Loucy (cell line): ENCODE data around the gene PCSK5.

Experiments used
- H2AFZ ChIP-seq: fragments of 200-600 bp; sonication (generic); 2 replicates; pipeline ENCODE4 v1.6.0; 2016; ENCODE audit warnings: antibody characterized with exemption, mild to moderate bottlenecking, low read length, moderate library complexity
- H3F3A ChIP-seq: fragments of 200-600 bp; 2 replicates; pipeline ENCODE4 v1.6.0; 2016; ENCODE audit warnings: antibody characterized with exemption, low read depth, mild to moderate bottlenecking
- H3K27me3 ChIP-seq: fragments of 200-600 bp; sonication (generic); 2 replicates; pipeline ENCODE4 v1.6.1; 2014; ENCODE audit warnings: low read length, mild to moderate bottlenecking; ENCODE audit not compliant: insufficient read depth, poor library complexity, severe bottlenecking
- H3K36me3 ChIP-seq: fragments of 200-600 bp; sonication (generic); 2 replicates; pipeline ENCODE4 v1.6.1; 2016; ENCODE audit warnings: low read length; ENCODE audit not compliant: insufficient read depth
- H3K4me1 ChIP-seq: fragments of 200-600 bp; sonication (generic); 2 replicates; pipeline ENCODE4 v1.5.1; 2014; ENCODE audit warnings: low read length, mild to moderate bottlenecking; ENCODE audit not compliant: insufficient read depth, poor library complexity, severe bottlenecking
- H3K4me2 ChIP-seq: fragments of 200-600 bp; sonication (generic); 2 replicates; pipeline ENCODE4 v1.6.0; 2014; ENCODE audit warnings: antibody characterized with exemption, low read length, low read depth, mild to moderate bottlenecking; ENCODE audit not compliant: poor library complexity, severe bottlenecking
- H3K4me3 ChIP-seq: fragments of 200-600 bp; sonication (generic); 2 replicates; pipeline ENCODE4 v1.5.1; 2014; ENCODE audit warnings: low read length, mild to moderate bottlenecking, mixed read lengths; ENCODE audit not compliant: poor library complexity, severe bottlenecking
- H3K79me2 ChIP-seq: fragments of 200-600 bp; sonication (generic); 2 replicates; pipeline ENCODE4 v1.6.1; 2014; ENCODE audit warnings: low read length; ENCODE audit not compliant: insufficient read depth
- H3K9ac ChIP-seq: fragments of 200-600 bp; sonication (generic); 2 replicates; pipeline ENCODE4 v1.6.0; 2014; ENCODE audit warnings: mild to moderate bottlenecking, low read depth, low read length, moderate library complexity; ENCODE audit not compliant: poor library complexity, severe bottlenecking
- H3K9me2 ChIP-seq: fragments of 200-600 bp; sonication (generic); replicated peaks from 2 replicates; pipeline ENCODE4 v1.6.1; 2016; ENCODE audit warnings: low read depth, low read length, mixed read lengths
- H3K9me3 ChIP-seq: fragments of 200-600 bp; sonication (generic); 2 replicates; pipeline ENCODE4 v1.6.1; 2014; ENCODE audit warnings: mild to moderate bottlenecking, antibody characterized with exemption, low read length, low read depth; ENCODE audit not compliant: insufficient read depth
- H4K20me1 ChIP-seq: fragments of 200-600 bp; sonication (generic); 2 replicates; pipeline ENCODE4 v1.6.0; 2014; ENCODE audit warnings: antibody characterized with exemption, low read length, mild to moderate bottlenecking; ENCODE audit not compliant: insufficient read depth, poor library complexity, severe bottlenecking
- EZH2phosphoT487 ChIP-seq: fragments of 200-600 bp; IDR thresholded peaks from 2 replicates; pipeline ENCODE4 v1.6.1; 2018; ENCODE audit warnings: antibody characterized with exemption, mild to moderate bottlenecking, moderate library complexity, borderline replicate concordance
- TF ChIP-seq, protein P1 (sequence below): fragments of 200-600 bp; sonication (generic); conservative IDR thresholded peaks from 2 replicates; pipeline ENCODE4 v1.5.1; 2014; ENCODE audit warnings: mild to moderate bottlenecking, antibody characterized with exemption, low read length

The PCSK5 gene

DNA sequence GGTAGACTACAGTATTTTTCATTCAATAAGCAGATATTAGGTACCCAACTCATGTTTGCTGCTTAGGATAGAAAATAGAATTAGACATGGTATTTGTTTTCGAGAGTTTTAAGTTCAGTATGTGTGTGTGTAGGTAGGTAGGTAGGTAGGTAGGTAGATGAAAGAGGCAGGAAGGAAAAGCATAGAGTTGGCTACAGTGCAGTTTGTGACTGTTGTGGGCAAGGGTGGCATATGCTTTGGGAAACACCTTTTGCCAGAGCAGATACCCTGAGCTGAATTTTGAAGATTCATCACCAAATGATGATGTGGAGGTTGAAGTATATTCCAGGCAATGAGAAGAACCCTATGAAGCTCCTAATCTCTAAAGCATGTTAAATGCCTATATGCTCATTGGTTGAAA is 20.0 kb upstream of the PCSK5 start:
- TF ChIP-seq, protein P1, sequence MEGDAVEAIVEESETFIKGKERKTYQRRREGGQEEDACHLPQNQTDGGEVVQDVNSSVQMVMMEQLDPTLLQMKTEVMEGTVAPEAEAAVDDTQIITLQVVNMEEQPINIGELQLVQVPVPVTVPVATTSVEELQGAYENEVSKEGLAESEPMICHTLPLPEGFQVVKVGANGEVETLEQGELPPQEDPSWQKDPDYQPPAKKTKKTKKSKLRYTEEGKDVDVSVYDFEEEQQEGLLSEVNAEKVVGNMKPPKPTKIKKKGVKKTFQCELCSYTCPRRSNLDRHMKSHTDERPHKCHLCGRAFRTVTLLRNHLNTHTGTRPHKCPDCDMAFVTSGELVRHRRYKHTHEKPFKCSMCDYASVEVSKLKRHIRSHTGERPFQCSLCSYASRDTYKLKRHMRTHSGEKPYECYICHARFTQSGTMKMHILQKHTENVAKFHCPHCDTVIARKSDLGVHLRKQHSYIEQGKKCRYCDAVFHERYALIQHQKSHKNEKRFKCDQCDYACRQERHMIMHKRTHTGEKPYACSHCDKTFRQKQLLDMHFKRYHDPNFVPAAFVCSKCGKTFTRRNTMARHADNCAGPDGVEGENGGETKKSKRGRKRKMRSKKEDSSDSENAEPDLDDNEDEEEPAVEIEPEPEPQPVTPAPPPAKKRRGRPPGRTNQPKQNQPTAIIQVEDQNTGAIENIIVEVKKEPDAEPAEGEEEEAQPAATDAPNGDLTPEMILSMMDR = no peak
- TF ChIP-seq EZH2phosphoT487 = no peak
- Histone ChIP-seq H3K36me3 (no peaks in the 10 kb centered on the region), H3K4me1 (no peaks in the 10 kb centered on the region), H3K9me2 (no peaks in the 10 kb centered on the region), H3K9me3 (no peaks in the 10 kb centered on the region), H3K9ac (no peak overlapping the region), H3K4me3 (no peak overlapping the region), H2AFZ (no peak overlapping the region), H3K79me2 (no peaks in the 10 kb centered on the region), H3F3A (no peaks in the 10 kb centered on the region), H4K20me1 (no peaks in the 10 kb centered on the region), H3K4me2 (no peak overlapping the region), H3K27me3 (no peaks in the 10 kb centered on the region)

DNA sequence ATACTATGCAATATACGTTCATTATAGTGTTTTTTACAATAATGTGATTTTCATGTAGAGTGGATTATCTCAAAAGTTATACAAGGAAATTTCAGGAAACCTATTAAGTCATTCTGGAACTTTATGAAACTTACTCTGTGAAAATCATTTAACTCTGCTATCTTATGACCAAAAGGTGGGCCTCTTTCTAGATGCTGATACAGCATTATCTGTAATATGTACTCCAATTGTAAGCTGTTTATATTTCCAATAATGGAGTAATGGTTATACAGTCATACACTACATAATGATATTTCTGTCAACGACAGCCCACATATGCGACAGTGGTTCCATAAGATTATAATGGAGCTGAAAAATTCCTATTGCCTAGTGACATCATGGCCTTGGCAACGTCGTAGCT is 18.8 kb upstream of the PCSK5 start:
- Histone ChIP-seq H3F3A (no peaks in the 10 kb centered on the region), H2AFZ (no peak overlapping the region), H3K79me2 (no peaks in the 10 kb centered on the region), H3K36me3 (no peaks in the 10 kb centered on the region), H3K4me3 (no peak overlapping the region), H3K9me2 (no peaks in the 10 kb centered on the region), H3K9me3 (no peaks in the 10 kb centered on the region), H3K4me2 (no peak overlapping the region), H4K20me1 (no peaks in the 10 kb centered on the region), H3K27me3 (no peaks in the 10 kb centered on the region), H3K4me1 (no peaks in the 10 kb centered on the region), H3K9ac (no peak overlapping the region)
- TF ChIP-seq, protein P1 = no peak
- TF ChIP-seq EZH2phosphoT487 = no peak

DNA sequence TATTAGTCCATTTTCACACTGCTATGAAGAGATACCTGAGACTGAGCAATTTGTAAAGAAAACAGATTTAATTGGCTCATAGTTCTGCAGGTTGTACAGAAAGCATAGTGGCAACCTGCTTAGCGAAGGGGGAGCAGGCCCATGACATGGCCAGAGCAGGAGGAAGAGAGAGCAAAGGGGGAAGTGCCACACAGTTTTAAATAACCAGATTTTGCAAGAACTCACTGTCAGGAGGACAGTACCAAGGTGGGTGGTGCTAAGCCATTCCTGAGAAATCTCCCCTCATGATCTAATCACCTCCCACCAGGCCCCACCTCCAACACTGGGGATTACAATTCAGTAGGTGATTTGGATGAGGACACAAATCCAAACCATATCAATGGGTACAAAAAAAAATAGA is 16.8 kb upstream of the PCSK5 start:
- Histone ChIP-seq H3K9me3 (no peaks in the 10 kb centered on the region), H3K4me2 (no peak overlapping the region), H3K4me3 (no peak overlapping the region), H3K79me2 (no peaks in the 10 kb centered on the region), H3K9me2 (no peaks in the 10 kb centered on the region), H3K4me1 (no peaks in the 10 kb centered on the region), H2AFZ (no peak overlapping the region), H3F3A (no peaks in the 10 kb centered on the region), H3K36me3 (no peaks in the 10 kb centered on the region), H3K9ac (no peak overlapping the region), H4K20me1 (no peaks in the 10 kb centered on the region), H3K27me3 (no peaks in the 10 kb centered on the region)
- TF ChIP-seq, protein P1 = no peak
- no peak for TF ChIP-seq EZH2phosphoT487
